ENCODE measurements around the gene SNRPA. TPM values are rescaled to one million over a fixed set of nuclear protein-coding genes. Genes with fewer than 3 reads are reported as not detected.
"Not testable (repeated sequence)": the region's sequence is repeated elsewhere in the genome, so short reads cannot be mapped to it uniquely, and the experiment has no call there.

SNRPA gene
- total RNA-seq, 1 experiment from 2014 or later: 102 TPM

- Mint-ChIP-seq H3K9me3 (ENCODE audit: low read depth, unreplicated experiment) (no peaks in the 10 kb centered on the region), H3K36me3 (ENCODE audit: insufficient read depth, unreplicated experiment) (peaks cover 91% of the 10 kb centered on the region), H3K4me3 (ENCODE audit: low read depth, unreplicated experiment) (peak overlapping the region; percentile 7), H3K27me3 (ENCODE audit: unreplicated experiment) (no peaks in the 10 kb centered on the region), H3K27ac (ENCODE audit: unreplicated experiment) (peak overlapping the region; percentile 72), H3K4me1 (ENCODE audit: low read depth, unreplicated experiment) (peaks cover 69% of the 10 kb centered on the region)
- DNase-seq: no peak
- intact Hi-C loops (cut with micrococcal nuclease; ENCODE audit: unreplicated experiment): loop anchor here (5.0 kb wide), 1 partner anchor 146 kb away; no protein-coding TSS in a partner anchor
- TF ChIP-seq CTCF (IDR thresholded peaks at IDR 0.05; ENCODE audit: unreplicated experiment): no peak
- no TSS peak for BruUV-seq (replicated peaks)
- CTCF ChIA-PET: interaction anchor here (1.0 kb wide), 2 partner anchors 30 to 82 kb away, joined by 3 to 4 read pairs; partner anchors contain the start of gene RAB4B
Observed at GRCh38 chr19:40808021-40808325, 57.0 kb downstream of the SNRPA start.

- Mint-ChIP-seq H3K36me3 (ENCODE audit: insufficient read depth, unreplicated experiment) (peaks cover 87% of the 10 kb centered on the region), H3K9me3 (ENCODE audit: low read depth, unreplicated experiment) (no peaks in the 10 kb centered on the region), H3K4me1 (ENCODE audit: low read depth, unreplicated experiment) (peaks cover 68% of the 10 kb centered on the region), H3K4me3 (ENCODE audit: low read depth, unreplicated experiment) (no peak overlapping the region), H3K27ac (ENCODE audit: unreplicated experiment) (no peak overlapping the region), H3K27me3 (ENCODE audit: unreplicated experiment) (peaks cover 4% of the 10 kb centered on the region)
- CTCF ChIA-PET: no interaction called here
- DNase-seq: no peak
- TF ChIP-seq CTCF (IDR thresholded peaks at IDR 0.05; ENCODE audit: unreplicated experiment): no peak
- no TSS peak for BruUV-seq (replicated peaks)
- intact Hi-C loops (cut with micrococcal nuclease; ENCODE audit: unreplicated experiment): loop anchor here (5.0 kb wide), 1 partner anchor 146 kb away; no protein-coding TSS in a partner anchor
Observed at GRCh38 chr19:40808497-40808896, 57.5 kb downstream of the SNRPA start.

GRCh38 chr19:40809358-40810086 is 58.5 kb downstream of the SNRPA start:
- no peak for DNase-seq
- Mint-ChIP-seq H3K9me3 (ENCODE audit: low read depth, unreplicated experiment) (no peaks in the 10 kb centered on the region), H3K27me3 (ENCODE audit: unreplicated experiment) (peaks cover 14% of the 10 kb centered on the region), H3K36me3 (ENCODE audit: insufficient read depth, unreplicated experiment) (peaks cover 82% of the 10 kb centered on the region), H3K4me3 (ENCODE audit: low read depth, unreplicated experiment) (peak overlapping the region; percentile 73), H3K27ac (ENCODE audit: unreplicated experiment) (no peak overlapping the region), H3K4me1 (ENCODE audit: low read depth, unreplicated experiment) (peaks cover 57% of the 10 kb centered on the region)
- BruUV-seq (replicated peaks): no TSS peak
- TF ChIP-seq CTCF (IDR thresholded peaks at IDR 0.05; ENCODE audit: unreplicated experiment): no peak
- CTCF ChIA-PET: no interaction called here
- intact Hi-C loops (cut with micrococcal nuclease; ENCODE audit: unreplicated experiment): loop anchor here (5.0 kb wide), 1 partner anchor 147 kb away; no protein-coding TSS in a partner anchor

- peaks cover 21% of the 10 kb centered on the region for H3K27me3 Mint-ChIP-seq (ENCODE audit: unreplicated experiment)
- no peak for TF ChIP-seq CTCF (IDR thresholded peaks at IDR 0.05; ENCODE audit: unreplicated experiment)
- no TSS peak for BruUV-seq (replicated peaks)
- peak overlapping the region; percentile 53 for H3K27ac Mint-ChIP-seq (ENCODE audit: unreplicated experiment)
- H3K36me3 Mint-ChIP-seq (ENCODE audit: insufficient read depth, unreplicated experiment): peaks cover 82% of the 10 kb centered on the region
- CTCF ChIA-PET: no interaction called here
- DNase-seq: no peak
- intact Hi-C loops (cut with micrococcal nuclease; ENCODE audit: unreplicated experiment): no loop called here
- H3K4me1 Mint-ChIP-seq (ENCODE audit: low read depth, unreplicated experiment): peaks cover 51% of the 10 kb centered on the region
- peak overlapping the region; percentile 73 for H3K4me3 Mint-ChIP-seq (ENCODE audit: low read depth, unreplicated experiment)
- no peaks in the 10 kb centered on the region for H3K9me3 Mint-ChIP-seq (ENCODE audit: low read depth, unreplicated experiment)
Observed at GRCh38 chr19:40810160-40810559, 59.2 kb downstream of the SNRPA start.

- H3K9me3 Mint-ChIP-seq (ENCODE audit: low read depth, unreplicated experiment); BruUV-seq (replicated peaks); CTCF ChIA-PET; intact Hi-C loops (cut with micrococcal nuclease; ENCODE audit: unreplicated experiment): not testable (repeated sequence)
- DNase-seq: peak; percentile 72
- Mint-ChIP-seq H3K4me1 (ENCODE audit: low read depth, unreplicated experiment) (peaks cover 44% of the 10 kb centered on the region), H3K27me3 (ENCODE audit: unreplicated experiment) (peaks cover 27% of the 10 kb centered on the region), H3K27ac (ENCODE audit: unreplicated experiment) (peak overlapping the region; percentile 53), H3K4me3 (ENCODE audit: low read depth, unreplicated experiment) (peak overlapping the region; percentile 73), H3K36me3 (ENCODE audit: insufficient read depth, unreplicated experiment) (peaks cover 75% of the 10 kb centered on the region)
Observed at GRCh38 chr19:40810649-40811408, 59.8 kb downstream of the SNRPA start.

Measured in Calu3 (cell line).